ENCODE data around the gene PTPRZ1. TPM values are rescaled to one million over a fixed set of nuclear protein-coding genes. Genes with fewer than 3 reads are reported as not detected.

PTPRZ1 gene
- total and polyA plus RNA-seq, 2 of the 4 experiments (the other 2 are of a cell fraction), result not detected

DNA sequence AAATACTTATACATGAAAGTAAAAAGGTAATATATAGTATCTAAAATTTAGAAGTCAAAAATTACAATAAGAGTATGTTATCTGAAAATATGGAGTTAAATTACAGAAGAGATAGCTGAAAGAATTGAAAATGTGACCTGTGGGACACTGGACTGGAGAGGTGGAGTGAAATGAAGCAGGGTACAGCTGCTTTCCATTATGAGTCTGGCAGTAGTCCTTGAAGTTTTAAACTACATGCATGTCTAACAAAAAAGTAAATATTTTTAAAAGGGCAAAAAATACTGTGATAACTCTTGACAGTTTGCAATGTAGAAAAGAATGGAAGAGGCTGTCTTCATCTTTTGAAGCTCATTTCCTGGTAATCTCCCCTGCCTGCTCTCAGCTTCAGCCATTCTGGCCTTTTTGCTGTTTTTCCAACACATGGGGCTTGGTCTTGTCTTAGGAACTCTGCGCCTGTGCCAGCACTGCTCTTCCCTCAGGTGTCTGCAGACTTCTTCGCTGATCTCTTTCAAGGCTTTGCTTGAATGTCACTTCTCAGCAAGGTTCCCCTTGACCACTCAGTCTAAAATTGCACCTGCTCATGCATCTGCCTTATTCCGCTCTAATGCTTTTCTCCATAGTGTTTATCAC is 36.9 kb downstream of the PTPRZ1 start:
- H3K56ac ChIP-seq (ENCODE audit: extremely low read depth, insufficient read depth, low read length), result no peak overlapping the region
- no peak overlapping the region for H4K91ac ChIP-seq (ENCODE audit: insufficient read depth, low read depth, low read length)
- H4K8ac ChIP-seq (ENCODE audit: low read depth in 2 of 2, low read length in 2 of 2), result no peak overlapping the region
- H2BK120ac ChIP-seq (ENCODE audit: low read depth, low read length), result no peak overlapping the region
- dilution Hi-C loops (cut with HindIII; ENCODE audit: low sequenced_read_pairs, unreplicated experiment) (no loop called here), in situ Hi-C loops (cut with MboI; ENCODE audit: low sequenced_read_pairs) (no loop called here), intact Hi-C loops (cut with micrococcal nuclease) (no loop called here)
- no peaks in the 10 kb centered on the region for H3K36me3 ChIP-seq (ENCODE audit: control insufficient read depth, insufficient read depth, low read length)
- H3K4me1 ChIP-seq (ENCODE audit: control insufficient read depth, insufficient read depth, low read length), result no peaks in the 10 kb centered on the region
- BruUV-seq (replicated peaks), result no TSS peak
- no peak overlapping the region for H3K4me2 ChIP-seq (ENCODE audit: low read depth, low read length)
- H2AFZ ChIP-seq (replicated peaks; ENCODE audit: low read length, poor library complexity), result no peak overlapping the region
- ChIA-PET CTCF (no interaction called here), POLR2A (ENCODE audit: unreplicated experiment) (no interaction called here)
- no peak overlapping the region for H3K27ac ChIP-seq (ENCODE audit: insufficient read depth, low read length)
- TF ChIP-seq, protein P1, sequence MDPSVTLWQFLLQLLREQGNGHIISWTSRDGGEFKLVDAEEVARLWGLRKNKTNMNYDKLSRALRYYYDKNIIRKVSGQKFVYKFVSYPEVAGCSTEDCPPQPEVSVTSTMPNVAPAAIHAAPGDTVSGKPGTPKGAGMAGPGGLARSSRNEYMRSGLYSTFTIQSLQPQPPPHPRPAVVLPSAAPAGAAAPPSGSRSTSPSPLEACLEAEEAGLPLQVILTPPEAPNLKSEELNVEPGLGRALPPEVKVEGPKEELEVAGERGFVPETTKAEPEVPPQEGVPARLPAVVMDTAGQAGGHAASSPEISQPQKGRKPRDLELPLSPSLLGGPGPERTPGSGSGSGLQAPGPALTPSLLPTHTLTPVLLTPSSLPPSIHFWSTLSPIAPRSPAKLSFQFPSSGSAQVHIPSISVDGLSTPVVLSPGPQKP (IDR thresholded peaks at IDR 0.05; ENCODE audit: borderline replicate concordance, low read depth, low read length), result no peak
- no peak for TF ChIP-seq MAFK (IDR thresholded peaks at IDR 0.05; ENCODE audit: low read depth, low read length)
- no peak for TF ChIP-seq CEBPB (IDR thresholded peaks at IDR 0.05; ENCODE audit: low read depth, low read length)
- no peak for TF ChIP-seq CHD1 (IDR thresholded peaks at IDR 0.05; ENCODE audit: low read depth, low read length)
- TF ChIP-seq RAD21 (IDR thresholded peaks at IDR 0.05; ENCODE audit: low read length), result no peak
- TF ChIP-seq MAZ (IDR thresholded peaks at IDR 0.05; ENCODE audit: borderline replicate concordance, low read depth, low read length), result no peak
- TF ChIP-seq RFX5 (IDR thresholded peaks at IDR 0.05; ENCODE audit: low read depth, low read length), result no peak
- no peak for TF ChIP-seq BHLHE40 (IDR thresholded peaks at IDR 0.05; ENCODE audit: low read depth, low read length)
- no peak for TF ChIP-seq FOS (IDR thresholded peaks at IDR 0.05; ENCODE audit: low read depth, low read length)
- TF ChIP-seq NFE2L2 (IDR thresholded peaks at IDR 0.05; ENCODE audit: low read depth, low read length), result no peak
- TF ChIP-seq SMC3 (IDR thresholded peaks at IDR 0.05; ENCODE audit: low read depth, low read length), result no peak
- no peak for TF ChIP-seq POLR2A (IDR thresholded peaks at IDR 0.05; ENCODE audit: low read depth, low read length)
- TF ChIP-seq, protein P2, sequence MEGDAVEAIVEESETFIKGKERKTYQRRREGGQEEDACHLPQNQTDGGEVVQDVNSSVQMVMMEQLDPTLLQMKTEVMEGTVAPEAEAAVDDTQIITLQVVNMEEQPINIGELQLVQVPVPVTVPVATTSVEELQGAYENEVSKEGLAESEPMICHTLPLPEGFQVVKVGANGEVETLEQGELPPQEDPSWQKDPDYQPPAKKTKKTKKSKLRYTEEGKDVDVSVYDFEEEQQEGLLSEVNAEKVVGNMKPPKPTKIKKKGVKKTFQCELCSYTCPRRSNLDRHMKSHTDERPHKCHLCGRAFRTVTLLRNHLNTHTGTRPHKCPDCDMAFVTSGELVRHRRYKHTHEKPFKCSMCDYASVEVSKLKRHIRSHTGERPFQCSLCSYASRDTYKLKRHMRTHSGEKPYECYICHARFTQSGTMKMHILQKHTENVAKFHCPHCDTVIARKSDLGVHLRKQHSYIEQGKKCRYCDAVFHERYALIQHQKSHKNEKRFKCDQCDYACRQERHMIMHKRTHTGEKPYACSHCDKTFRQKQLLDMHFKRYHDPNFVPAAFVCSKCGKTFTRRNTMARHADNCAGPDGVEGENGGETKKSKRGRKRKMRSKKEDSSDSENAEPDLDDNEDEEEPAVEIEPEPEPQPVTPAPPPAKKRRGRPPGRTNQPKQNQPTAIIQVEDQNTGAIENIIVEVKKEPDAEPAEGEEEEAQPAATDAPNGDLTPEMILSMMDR (conservative IDR thresholded peaks at IDR 0.05; ENCODE audit: low read depth, low read length), result no peak
- TF ChIP-seq MXI1 (IDR thresholded peaks at IDR 0.05; ENCODE audit: borderline replicate concordance, low read depth, low read length), result no peak
- TF ChIP-seq RCOR1 (IDR thresholded peaks at IDR 0.05; ENCODE audit: insufficient replicate concordance, low read length), result no peak
- H3K18ac ChIP-seq (ENCODE audit: low read depth, low read length), result no peak overlapping the region
- H3K27me3 ChIP-seq (ENCODE audit: control insufficient read depth, insufficient read depth, low read length), result no peaks in the 10 kb centered on the region
- no peak overlapping the region for H3K23ac ChIP-seq (ENCODE audit: low read depth, low read length)
- H2BK15ac ChIP-seq (ENCODE audit: low read depth, low read length), result no peak overlapping the region
- no peak for DNase-seq
- no peak overlapping the region for H4K5ac ChIP-seq (ENCODE audit: low read depth, low read length)
- H3K14ac ChIP-seq (replicated peaks; ENCODE audit: low read depth, low read length), result no peak overlapping the region
- H3K9ac ChIP-seq (ENCODE audit: low read depth, low read length), result no peak overlapping the region
- H3K9me1 ChIP-seq (ENCODE audit: insufficient read depth, low read length), result no peaks in the 10 kb centered on the region
- no peaks in the 10 kb centered on the region for H3K79me1 ChIP-seq (ENCODE audit: low read depth in 1 of 2, low read length in 2 of 2)
- H2BK20ac ChIP-seq (ENCODE audit: low read depth, low read length), result no peak overlapping the region
- no peak overlapping the region for H2AK9ac ChIP-seq (replicated peaks; ENCODE audit: low read depth, low read length, poor library complexity)
- no peak overlapping the region for H3K4me3 ChIP-seq (ENCODE audit: insufficient read depth, low read depth, low read length)
- 44% methylated on average over 1 of the region's 3 CpGs; no CpG with 5 or more reads in 1 of the 2 experiments for WGBS, 2 experiments (ENCODE audit: extremely low coverage in 2 of 2, insufficient read length in 1 of 2)
- no peaks in the 10 kb centered on the region for H4K20me1 ChIP-seq (ENCODE audit: insufficient read depth, low read length)
- no peak overlapping the region for H3K4ac ChIP-seq (ENCODE audit: low read depth, low read length)
- H3K9me3 ChIP-seq (ENCODE audit: control insufficient read depth, insufficient read depth, low read length), result no peaks in the 10 kb centered on the region
- no peak overlapping the region for H2BK5ac ChIP-seq (ENCODE audit: low read depth, low read length, poor library complexity, severe bottlenecking)
- no peak overlapping the region for H2AK5ac ChIP-seq (ENCODE audit: low read depth, low read length)
- no peak for ATAC-seq (ENCODE audit: low read depth)
